Measurements from ENCODE around the gene DUSP8. TPM values are rescaled to one million over a fixed set of nuclear protein-coding genes. Genes with fewer than 3 reads are reported as not detected.

The DUSP8 gene
- polyA plus RNA-seq, 1 of the 3 experiments (the other 2 are of a cell fraction): 2.0 TPM

DNA sequence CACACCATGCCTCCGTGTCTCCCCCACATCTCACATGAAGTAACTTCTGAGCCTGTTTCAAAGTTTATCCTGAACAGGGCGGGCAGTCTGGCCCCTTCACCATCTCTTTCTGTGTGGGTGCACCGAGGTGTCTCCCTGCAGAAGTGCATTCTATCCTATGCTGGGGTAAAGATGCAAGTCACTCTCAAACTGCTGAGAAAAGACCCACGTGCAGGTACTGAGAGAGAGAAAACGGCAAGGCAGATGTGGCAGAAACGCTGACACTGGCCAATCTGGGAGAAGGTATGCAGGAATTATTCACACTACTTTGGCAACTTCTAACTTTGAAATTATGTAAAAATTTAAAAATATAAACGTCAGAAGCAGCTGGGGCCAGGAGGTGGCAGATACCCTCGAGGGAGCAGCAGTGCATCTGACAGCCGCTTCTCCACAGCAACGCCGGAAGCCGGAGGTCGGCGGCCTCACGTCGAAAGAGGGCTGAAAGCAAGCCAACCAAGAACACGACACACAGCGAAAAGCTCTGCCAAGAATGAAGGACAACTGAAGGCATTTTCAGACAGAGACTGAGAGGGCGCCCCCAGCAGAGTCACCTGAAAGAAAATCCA, 51.3 kb downstream of the DUSP8 start:
- no peak overlapping the region for H3K27ac ChIP-seq (ENCODE audit: low read depth in 2 of 2, low read length in 1 of 2)
- CTCF ChIA-PET: interaction anchor here (1.0 kb wide), 1 partner anchor 54 kb away, joined by 3 read pairs; no protein-coding TSS in a partner anchor
- no peaks in the 10 kb centered on the region for H3K27me3 ChIP-seq (ENCODE audit: insufficient read depth)
- no peak overlapping the region for H3K4me2 ChIP-seq
- no peaks in the 10 kb centered on the region for H3F3A ChIP-seq (replicated peaks; ENCODE audit: insufficient read depth)
- H3K9ac ChIP-seq: no peak overlapping the region
- peaks cover 0 to 4% of the 10 kb centered on the region in 2 experiments; a peak in 1 of 4 replicates for H3K4me1 ChIP-seq (ENCODE audit: control insufficient read depth in 1 of 2, insufficient read depth in 2 of 2, low read depth in 1 of 2, low read length in 1 of 2)
- 87% methylated on average over 19 of the region's 19 CpGs for WGBS (ENCODE audit: low lambda C conversion rate)
- no peaks in the 10 kb centered on the region for H3K36me3 ChIP-seq (replicated peaks in 1 of 2; ENCODE audit: control insufficient read depth in 1 of 2, insufficient read depth in 2 of 2, low read length in 1 of 2)
- POLR2A ChIA-PET: no interaction called here
- H3K4me3 ChIP-seq (ENCODE audit: low read depth in 2 of 2, low read length in 1 of 2): no peak overlapping the region
- H3K9me2 ChIP-seq: no peaks in the 10 kb centered on the region
- peaks cover 94% of the 10 kb centered on the region for H4K20me1 ChIP-seq (ENCODE audit: insufficient read depth)
- TF ChIP-seq MEF2A (IDR thresholded peaks at IDR 0.05; ENCODE audit: borderline replicate concordance, low read depth): no peak
- no peak for TF ChIP-seq NFIC (IDR thresholded peaks at IDR 0.05; ENCODE audit: borderline replicate concordance)
- no peak for TF ChIP-seq CHD2 (IDR thresholded peaks at IDR 0.05; ENCODE audit: low read length, partially characterized antibody)
- TF ChIP-seq RCOR1 (IDR thresholded peaks at IDR 0.05; ENCODE audit: low read length): no peak
- H3K79me2 ChIP-seq (ENCODE audit: insufficient read depth): peaks cover 63% of the 10 kb centered on the region
- H3K9me3 ChIP-seq: no peaks in the 10 kb centered on the region
- no peak overlapping the region for H2AFZ ChIP-seq (ENCODE audit: low read depth)
- no peak for DNase-seq

DNA sequence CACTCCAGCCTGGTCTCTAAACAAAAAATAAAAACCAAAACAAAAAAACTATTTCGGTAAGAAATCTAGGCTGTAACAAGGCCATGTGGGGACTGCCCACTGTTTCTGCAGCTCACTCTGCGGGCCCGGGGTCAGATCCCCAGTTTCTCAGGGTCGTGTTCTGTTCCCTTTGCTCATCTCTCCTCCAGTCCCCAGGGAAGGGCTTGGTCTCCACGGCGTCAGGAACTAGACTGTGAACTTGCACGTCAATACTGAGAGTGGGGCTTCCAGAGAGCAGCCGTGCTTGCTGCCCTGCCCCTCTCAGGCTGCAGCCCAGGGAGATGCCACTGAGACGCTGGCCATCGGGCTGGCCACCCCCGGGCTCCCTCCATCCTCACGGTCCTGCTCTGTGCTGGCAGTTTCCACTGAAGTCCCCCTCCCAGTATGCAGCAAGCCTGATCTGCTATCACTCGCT, 51.8 kb downstream of the DUSP8 start:
- 92% methylated on average over 13 of the region's 13 CpGs for WGBS (ENCODE audit: low lambda C conversion rate)
- ChIA-PET POLR2A (no interaction called here), CTCF (interaction anchor here (1.0 to 1.2 kb wide), 2 partner anchors 55 to 318 kb away, joined by 3 read pairs; no protein-coding TSS in a partner anchor)
- Histone ChIP-seq H2AFZ (ENCODE audit: low read depth) (no peak overlapping the region), H3K9me2 (no peaks in the 10 kb centered on the region), H3K9me3 (no peaks in the 10 kb centered on the region), H3K27ac (ENCODE audit: low read depth in 2 of 2, low read length in 1 of 2) (no peak overlapping the region), H3K4me3 (ENCODE audit: low read depth in 2 of 2, low read length in 1 of 2) (no peak overlapping the region), H3K36me3 (replicated peaks in 1 of 2; ENCODE audit: control insufficient read depth in 1 of 2, insufficient read depth in 2 of 2, low read length in 1 of 2) (no peaks in the 10 kb centered on the region), H3K4me2 (no peak overlapping the region), H3K27me3 (ENCODE audit: insufficient read depth) (no peaks in the 10 kb centered on the region), H4K20me1 (ENCODE audit: insufficient read depth) (peaks cover 95% of the 10 kb centered on the region), H3K4me1 (ENCODE audit: control insufficient read depth in 1 of 2, insufficient read depth in 2 of 2, low read depth in 1 of 2, low read length in 1 of 2) (peaks cover 0 to 9% of the 10 kb centered on the region in 2 experiments; a peak in 1 of 4 replicates), H3K79me2 (ENCODE audit: insufficient read depth) (peaks cover 64% of the 10 kb centered on the region), H3K9ac (no peak overlapping the region), H3F3A (replicated peaks; ENCODE audit: insufficient read depth) (no peaks in the 10 kb centered on the region)
- no peak for DNase-seq
- TF ChIP-seq YY1 (IDR thresholded peaks at IDR 0.05; ENCODE audit: low read depth): no peak
- TF ChIP-seq NFIC (IDR thresholded peaks at IDR 0.05; ENCODE audit: borderline replicate concordance): no peak
- TF ChIP-seq FOSL2 (IDR thresholded peaks at IDR 0.05; ENCODE audit: borderline replicate concordance, low read depth): no peak
- TF ChIP-seq, protein P1, sequence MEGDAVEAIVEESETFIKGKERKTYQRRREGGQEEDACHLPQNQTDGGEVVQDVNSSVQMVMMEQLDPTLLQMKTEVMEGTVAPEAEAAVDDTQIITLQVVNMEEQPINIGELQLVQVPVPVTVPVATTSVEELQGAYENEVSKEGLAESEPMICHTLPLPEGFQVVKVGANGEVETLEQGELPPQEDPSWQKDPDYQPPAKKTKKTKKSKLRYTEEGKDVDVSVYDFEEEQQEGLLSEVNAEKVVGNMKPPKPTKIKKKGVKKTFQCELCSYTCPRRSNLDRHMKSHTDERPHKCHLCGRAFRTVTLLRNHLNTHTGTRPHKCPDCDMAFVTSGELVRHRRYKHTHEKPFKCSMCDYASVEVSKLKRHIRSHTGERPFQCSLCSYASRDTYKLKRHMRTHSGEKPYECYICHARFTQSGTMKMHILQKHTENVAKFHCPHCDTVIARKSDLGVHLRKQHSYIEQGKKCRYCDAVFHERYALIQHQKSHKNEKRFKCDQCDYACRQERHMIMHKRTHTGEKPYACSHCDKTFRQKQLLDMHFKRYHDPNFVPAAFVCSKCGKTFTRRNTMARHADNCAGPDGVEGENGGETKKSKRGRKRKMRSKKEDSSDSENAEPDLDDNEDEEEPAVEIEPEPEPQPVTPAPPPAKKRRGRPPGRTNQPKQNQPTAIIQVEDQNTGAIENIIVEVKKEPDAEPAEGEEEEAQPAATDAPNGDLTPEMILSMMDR (IDR thresholded peaks at IDR 0.05): no peak
- TF ChIP-seq, protein P2, sequence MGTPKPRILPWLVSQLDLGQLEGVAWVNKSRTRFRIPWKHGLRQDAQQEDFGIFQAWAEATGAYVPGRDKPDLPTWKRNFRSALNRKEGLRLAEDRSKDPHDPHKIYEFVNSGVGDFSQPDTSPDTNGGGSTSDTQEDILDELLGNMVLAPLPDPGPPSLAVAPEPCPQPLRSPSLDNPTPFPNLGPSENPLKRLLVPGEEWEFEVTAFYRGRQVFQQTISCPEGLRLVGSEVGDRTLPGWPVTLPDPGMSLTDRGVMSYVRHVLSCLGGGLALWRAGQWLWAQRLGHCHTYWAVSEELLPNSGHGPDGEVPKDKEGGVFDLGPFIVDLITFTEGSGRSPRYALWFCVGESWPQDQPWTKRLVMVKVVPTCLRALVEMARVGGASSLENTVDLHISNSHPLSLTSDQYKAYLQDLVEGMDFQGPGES (IDR thresholded peaks at IDR 0.05; ENCODE audit: low read depth, low read length): no peak
- TF ChIP-seq RXRA (IDR thresholded peaks at IDR 0.05; ENCODE audit: borderline replicate concordance, low read depth): no peak
- TF ChIP-seq MAX (IDR thresholded peaks at IDR 0.05; ENCODE audit: low read depth): no peak
- TF ChIP-seq RFX5 (IDR thresholded peaks at IDR 0.05; ENCODE audit: low read length): no peak
- TF ChIP-seq GATA2 (CRISPR knock-in tag; IDR thresholded peaks at IDR 0.05): no peak
- no peak for TF ChIP-seq ZBTB33 (IDR thresholded peaks at IDR 0.05; ENCODE audit: borderline replicate concordance, low read depth)
- TF ChIP-seq ELF1 (IDR thresholded peaks at IDR 0.05): no peak
- no peak for TF ChIP-seq SMC3 (IDR thresholded peaks at IDR 0.05; ENCODE audit: low read depth, low read length)
- TF ChIP-seq RCOR1 (IDR thresholded peaks at IDR 0.05; ENCODE audit: low read length): no peak
- TF ChIP-seq MXI1 (IDR thresholded peaks at IDR 0.05; ENCODE audit: low read depth, low read length): no peak
- no peak for TF ChIP-seq USF1 (IDR thresholded peaks at IDR 0.05; ENCODE audit: borderline replicate concordance, low read depth)
- TF ChIP-seq RAD21 (IDR thresholded peaks at IDR 0.05; ENCODE audit: low read length): no peak
- TF ChIP-seq POLR2AphosphoS5 (IDR thresholded peaks at IDR 0.05; ENCODE audit: low read depth, low read length): no peak
- TF ChIP-seq FOXJ3 (CRISPR knock-in tag; IDR thresholded peaks at IDR 0.05): no peak
- no peak for TF ChIP-seq TCF12 (IDR thresholded peaks at IDR 0.05)
- TF ChIP-seq EP300 (IDR thresholded peaks at IDR 0.05; ENCODE audit: borderline replicate concordance in 1 of 2, low read depth in 1 of 2, low read length in 1 of 2): no peak
